OCI-LY7 (cell line): ENCODE measurements around the gene ASXL1. TPM values are rescaled to one million over a fixed set of nuclear protein-coding genes. Genes with fewer than 3 reads are reported as not detected.

Source experiments
- BruUV-seq: library from RNA; stranded (reverse); fragments of 400-500 nt; replicated peaks from 2 replicates; lab custom pipeline; 2021; lab: Mats Ljungman, UMichigan
- CTCF ChIA-PET: fragments of 300-600 bp; sonication (Branson Sonifier 250); formaldehyde crosslinking; loops from one replicate; lab custom pipeline; 2022; ENCODE audit warnings: antibody characterized with exemption; ENCODE audit not compliant: unreplicated experiment; lab: Charles Lee
- POLR2A ChIA-PET: fragments of 300-600 bp; sonication (Branson Sonifier 250); formaldehyde crosslinking; loops from one replicate; lab custom pipeline; 2022; ENCODE audit warnings: antibody characterized with exemption; lab: Charles Lee
- DNase-seq: peaks from one replicate; pipeline ENCODE4 v3.0.0-alpha.2; 2015; ENCODE audit warnings: low spot score
- H2AFZ ChIP-seq: fragments of 200-600 bp; sonication (generic), shearing (Covaris generic); 2 replicates; pipeline ENCODE4 v1.6.1; 2014; ENCODE audit warnings: mild to moderate bottlenecking, antibody characterized with exemption, low read length, moderate library complexity
- H3K27ac ChIP-seq: fragments of 200-600 bp; sonication (generic); 2 replicates; pipeline ENCODE4 v1.5.1; 2014; ENCODE audit warnings: mixed run types, low read depth, mild to moderate bottlenecking, moderate library complexity, low read length, inconsistent platforms; ENCODE audit not compliant: poor library complexity, severe bottlenecking
- H3K36me3 ChIP-seq: fragments of 200-600 bp; sonication (generic); 2 replicates; pipeline ENCODE4 v1.6.1; 2014; ENCODE audit warnings: mild to moderate bottlenecking, antibody characterized with exemption, low read length, moderate library complexity, mixed read lengths; ENCODE audit not compliant: insufficient read depth
- H3K4me1 ChIP-seq: fragments of 200-600 bp; sonication (generic); 2 replicates; pipeline ENCODE4 v1.5.1; 2014; ENCODE audit warnings: mild to moderate bottlenecking, low read length; ENCODE audit not compliant: insufficient read depth, poor library complexity, severe bottlenecking
- H3K4me2 ChIP-seq: fragments of 200-600 bp; sonication (generic); 2 replicates; pipeline ENCODE4 v1.6.1; 2014; ENCODE audit warnings: mild to moderate bottlenecking, low read length
- H3K4me3 ChIP-seq: fragments of 200-600 bp; sonication (generic); 2 replicates; pipeline ENCODE4 v1.5.1; 2014; ENCODE audit warnings: mild to moderate bottlenecking, low read depth, low read length; ENCODE audit not compliant: poor library complexity, severe bottlenecking
- H3K79me2 ChIP-seq: fragments of 200-600 bp; sonication (generic); 2 replicates; pipeline ENCODE4 v1.6.1; 2016; ENCODE audit warnings: low read depth, mild to moderate bottlenecking, low read length, moderate library complexity, mixed read lengths; ENCODE audit not compliant: insufficient read depth
- H3K9me2 ChIP-seq: fragments of 200-600 bp; sonication (generic); 2 replicates; pipeline ENCODE4 v1.6.1; 2016; ENCODE audit warnings: mild to moderate bottlenecking, low read length, mixed read lengths; ENCODE audit not compliant: insufficient read depth
- H3K9me3 ChIP-seq: fragments of 200-600 bp; sonication (generic); 2 replicates; pipeline ENCODE4 v1.6.1; 2014; ENCODE audit warnings: mild to moderate bottlenecking, mixed run types, low read length, mixed read lengths
- H4K20me1 ChIP-seq: fragments of 200-600 bp; sonication (generic); 2 replicates; pipeline ENCODE4 v1.6.1; 2014; ENCODE audit warnings: mild to moderate bottlenecking, antibody characterized with exemption, low read length, moderate library complexity, mixed read lengths; ENCODE audit not compliant: insufficient read depth
- CTCF ChIP-seq: fragments of 200-600 bp; sonication (generic); conservative IDR thresholded peaks from 2 replicates; pipeline ENCODE4 v1.5.1; 2014; ENCODE audit warnings: mild to moderate bottlenecking, antibody characterized with exemption, low read length, moderate library complexity, mixed read lengths
- EZH2phosphoT487 ChIP-seq: fragments of 200-600 bp; sonication (generic); IDR thresholded peaks from 2 replicates; pipeline ENCODE4 v1.6.1; 2018; ENCODE audit warnings: low read depth, borderline replicate concordance, mild to moderate bottlenecking, mixed run types, antibody characterized with exemption, low read length, moderate library complexity, mixed read lengths
- intact Hi-C: fragments of 100-400 bp; cut with micrococcal nuclease; formaldehyde crosslinking; loops from one replicate; pipeline ENCODE4 v1.10.0; 2022; ENCODE audit not compliant: unreplicated experiment
- total RNA-seq, 2 experiments: library from RNA; depleted of rRNA in 1 of 2; stranded (reverse); fragments of >200 nt in 1 of 2; shearing (Covaris generic) in 1 of 2; gene quantifications; 2 replicates each; pipeline ENCODE4 v1.2.3, GENCODE V29; 2014 to 2022

The ASXL1 gene
- total RNA-seq, 2 experiments from 2014 or later = 84.7 to 122 TPM

GRCh38 chr20:32449890-32450401 lies 91.8 kb downstream of the ASXL1 start:
- H3K4me2 ChIP-seq = no peak overlapping the region
- H3K27ac ChIP-seq = no peak overlapping the region
- H3K9me2 ChIP-seq = no peaks in the 10 kb centered on the region
- POLR2A ChIA-PET = no interaction called here
- CTCF ChIA-PET = no interaction called here
- no peak overlapping the region for H2AFZ ChIP-seq
- H3K36me3 ChIP-seq = no peaks in the 10 kb centered on the region
- no TSS peak for BruUV-seq
- H4K20me1 ChIP-seq = no peaks in the 10 kb centered on the region
- no peak overlapping the region for H3K4me3 ChIP-seq
- no peak for TF ChIP-seq CTCF
- TF ChIP-seq EZH2phosphoT487 = no peak
- intact Hi-C loops = loop anchor here (10.0 kb wide), 1 partner anchor 625 kb away; no protein-coding TSS in a partner anchor
- DNase-seq = no peak
- H3K4me1 ChIP-seq = peaks cover 3% of the 10 kb centered on the region
- no peaks in the 10 kb centered on the region for H3K79me2 ChIP-seq
- no peaks in the 10 kb centered on the region for H3K9me3 ChIP-seq

GRCh38 chr20:32450484-32451061 lies 92.4 kb downstream of the ASXL1 start:
- POLR2A ChIA-PET = no interaction called here
- no peaks in the 10 kb centered on the region for H3K36me3 ChIP-seq
- no peak overlapping the region for H3K4me2 ChIP-seq
- H4K20me1 ChIP-seq = no peaks in the 10 kb centered on the region
- H3K4me1 ChIP-seq = peaks cover 3% of the 10 kb centered on the region
- no peaks in the 10 kb centered on the region for H3K79me2 ChIP-seq
- TF ChIP-seq CTCF = no peak
- TF ChIP-seq EZH2phosphoT487 = no peak
- BruUV-seq = no TSS peak
- intact Hi-C loops = loop anchor here (10.0 kb wide), 1 partner anchor 626 kb away; no protein-coding TSS in a partner anchor
- CTCF ChIA-PET = interaction anchor here (0.5 kb wide), 1 partner anchor 29 kb away, joined by 4 read pairs; no protein-coding TSS in a partner anchor
- no peak overlapping the region for H3K27ac ChIP-seq
- no peak for DNase-seq
- no peak overlapping the region for H2AFZ ChIP-seq
- no peaks in the 10 kb centered on the region for H3K9me2 ChIP-seq
- no peak overlapping the region for H3K4me3 ChIP-seq
- H3K9me3 ChIP-seq = no peaks in the 10 kb centered on the region

GRCh38 chr20:32451340-32451681 lies 93.2 kb downstream of the ASXL1 start:
- no peak for TF ChIP-seq EZH2phosphoT487
- TF ChIP-seq CTCF = no peak
- Histone ChIP-seq H3K9me2 (no peaks in the 10 kb centered on the region), H4K20me1 (no peaks in the 10 kb centered on the region), H3K36me3 (no peaks in the 10 kb centered on the region), H3K4me3 (no peak overlapping the region), H3K4me1 (peaks cover 3% of the 10 kb centered on the region), H2AFZ (no peak overlapping the region), H3K4me2 (no peak overlapping the region), H3K9me3 (no peaks in the 10 kb centered on the region), H3K79me2 (no peaks in the 10 kb centered on the region), H3K27ac (no peak overlapping the region)
- ChIA-PET POLR2A (no interaction called here), CTCF (no interaction called here)
- BruUV-seq = no TSS peak
- DNase-seq = no peak
- intact Hi-C loops = loop anchor here (10.0 kb wide), 1 partner anchor 627 kb away; no protein-coding TSS in a partner anchor
